GM18858 (cell line): ENCODE data around the gene CCDC63.

Experiments
- ATAC-seq: cut with Tn5 transposase; IDR thresholded peaks from one replicate; pipeline ENCODE4 v1.9.1; 2021; ENCODE audit not compliant: unreplicated experiment

The CCDC63 gene

GRCh38 chr12:110846615-110847566 lies at the start of gene CCDC63:
Gene CCDC63, plus strand, starts transcription at chr12:110846987. Its CDS starts 5,968 bp downstream, at chr12:110852955.
- no peak for ATAC-seq

- ATAC-seq, result no peak
These were observed 48.3 kb upstream of the CCDC63 start for GRCh38 chr12:110798461-110798860.

GRCh38 chr12:110802489-110802888 lies 44.3 kb upstream of the CCDC63 start:
- no peak for ATAC-seq

GRCh38 chr12:110804406-110804805 lies 42.4 kb upstream of the CCDC63 start:
- ATAC-seq, result no peak

- ATAC-seq, result no peak
These were observed 39.1 kb upstream of the CCDC63 start for GRCh38 chr12:110807640-110808039.

GRCh38 chr12:110809149-110809548 lies 37.6 kb upstream of the CCDC63 start:
- no peak for ATAC-seq

- ATAC-seq, result no peak
These were observed 34.8 kb upstream of the CCDC63 start for GRCh38 chr12:110811972-110812371.

GRCh38 chr12:110813285-110813684 lies 33.5 kb upstream of the CCDC63 start:
- no peak for ATAC-seq

GRCh38 chr12:110813756-110814155 lies 33.0 kb upstream of the CCDC63 start:
- no peak for ATAC-seq

- no peak for ATAC-seq
These were observed 30.5 kb upstream of the CCDC63 start for GRCh38 chr12:110816248-110816647.

GRCh38 chr12:110816779-110817178 lies 30.0 kb upstream of the CCDC63 start:
- no peak for ATAC-seq

- no peak for ATAC-seq
These were observed 28.3 kb upstream of the CCDC63 start for GRCh38 chr12:110818511-110818910.

- ATAC-seq, result no peak
These were observed 27.6 kb upstream of the CCDC63 start for GRCh38 chr12:110819150-110819549.

GRCh38 chr12:110819646-110820045 lies 27.1 kb upstream of the CCDC63 start:
- no peak for ATAC-seq

GRCh38 chr12:110821917-110822316 lies 24.9 kb upstream of the CCDC63 start:
- ATAC-seq, result no peak

- ATAC-seq, result no peak
These were observed 23.9 kb upstream of the CCDC63 start for GRCh38 chr12:110822821-110823415.

GRCh38 chr12:110824342-110824741 lies 22.4 kb upstream of the CCDC63 start:
- ATAC-seq, result no peak

GRCh38 chr12:110825530-110825929 lies 21.3 kb upstream of the CCDC63 start:
- no peak for ATAC-seq

GRCh38 chr12:110826592-110827200 lies 20.1 kb upstream of the CCDC63 start:
- ATAC-seq, result no peak

GRCh38 chr12:110829308-110829707 lies 17.5 kb upstream of the CCDC63 start:
- ATAC-seq, result no peak

GRCh38 chr12:110836291-110836690 lies 10.5 kb upstream of the CCDC63 start:
- no peak for ATAC-seq

- ATAC-seq, result no peak
These were observed 5.8 kb upstream of the CCDC63 start for GRCh38 chr12:110841007-110841406.
